NOMO-1 (cell line): ENCODE data around the gene REG1B.

Experiments
- DNase-seq, 2 experiments: peaks; one replicate each; lab custom pipeline; 2025; ENCODE audit not compliant: unreplicated experiment in 2 of 2; lab: John Stamatoyannopoulos, UW

Gene REG1B

GRCh38 chr2:79087785-79088364 is at the start of gene REG1B:
Gene REG1B (minus strand): TSS chr2:79087993. CDS start chr2:79087612, 381 bp downstream.
- no peak for DNase-seq

GRCh38 chr2:79131687-79132086 is 43.9 kb upstream of the REG1B start:
- no peak for DNase-seq

GRCh38 chr2:79129804-79130203 is 42.0 kb upstream of the REG1B start:
- no peak for DNase-seq

- no peak for DNase-seq
Measured at GRCh38 chr2:79129260-79129659, 41.5 kb upstream of the REG1B start.

- DNase-seq: no peak
Measured at GRCh38 chr2:79128406-79128805, 40.6 kb upstream of the REG1B start.

GRCh38 chr2:79125721-79125985 is 37.9 kb upstream of the REG1B start:
- DNase-seq: no peak

- DNase-seq: no peak
Measured at GRCh38 chr2:79124907-79125720, 37.3 kb upstream of the REG1B start.

- no peak for DNase-seq
Measured at GRCh38 chr2:79122676-79123075, 34.9 kb upstream of the REG1B start.

- no peak for DNase-seq
Measured at GRCh38 chr2:79120194-79120713, 32.5 kb upstream of the REG1B start, which contains the start of gene REG1A. Gene REG1A (plus strand): TSS chr2:79120488. CDS start chr2:79120862, 374 bp downstream.

- no peak for DNase-seq
Measured at GRCh38 chr2:79116997-79117928, 29.5 kb upstream of the REG1B start.

GRCh38 chr2:79114797-79115494 is 27.2 kb upstream of the REG1B start:
- no peak for DNase-seq

- no peak for DNase-seq
Measured at GRCh38 chr2:79112269-79112668, 24.5 kb upstream of the REG1B start.

GRCh38 chr2:79105259-79105658 is 17.5 kb upstream of the REG1B start:
- no peak for DNase-seq

- no peak for DNase-seq
Measured at GRCh38 chr2:79103214-79103613, 15.4 kb upstream of the REG1B start.

- no peak for DNase-seq
Measured at GRCh38 chr2:79101024-79101423, 13.2 kb upstream of the REG1B start.

- no peak for DNase-seq
Measured at GRCh38 chr2:79100285-79100684, 12.5 kb upstream of the REG1B start.

GRCh38 chr2:79099140-79099686 is 11.4 kb upstream of the REG1B start:
- DNase-seq: no peak

GRCh38 chr2:79097843-79098242 is 10.1 kb upstream of the REG1B start:
- DNase-seq: no peak

GRCh38 chr2:79090693-79091092 is 2.9 kb upstream of the REG1B start:
- DNase-seq: no peak

- no peak for DNase-seq
Measured at GRCh38 chr2:79086255-79086654, 1.5 kb downstream of the REG1B start.
